Astrocyte (in vitro differentiated cells and primary cell): Measurements from ENCODE around the gene ITGAX. TPM values are rescaled to one million over a fixed set of nuclear protein-coding genes. Genes with fewer than 3 reads are reported as not detected.

Source experiments
- DNase-seq: peaks from one replicate; pipeline ENCODE4 v3.0.0-alpha.2; 2010; ENCODE audit warnings: low read depth
- FAIRE-seq: peaks from 2 replicates; lab custom pipeline; 2011; peaks lifted over from hg19 to GRCh38; lab: Jason Lieb, UNC
- H2AFZ ChIP-seq: 2 replicates; pipeline ENCODE4 v1.6.0; 2012; ENCODE audit warnings: low read depth, low read length, inconsistent platforms
- H3K27ac ChIP-seq: 2 replicates; pipeline ENCODE4 v1.5.1; 2011; ENCODE audit warnings: low read depth, low read length, inconsistent platforms
- H3K27me3 ChIP-seq: 2 replicates; pipeline ENCODE4 v1.6.0; 2011; ENCODE audit warnings: low read length, inconsistent platforms; ENCODE audit not compliant: insufficient read depth
- H3K36me3 ChIP-seq: 2 replicates; pipeline ENCODE4 v1.5.1; 2011; ENCODE audit warnings: low read length, inconsistent platforms; ENCODE audit not compliant: insufficient read depth
- H3K4me1 ChIP-seq: 2 replicates; pipeline ENCODE4 v1.5.1; 2011; ENCODE audit warnings: low read length, inconsistent platforms; ENCODE audit not compliant: insufficient read depth
- H3K4me2 ChIP-seq: 2 replicates; pipeline ENCODE4 v1.6.0; 2012; ENCODE audit warnings: low read length, inconsistent platforms
- H3K4me3 ChIP-seq: 2 replicates; pipeline ENCODE4 v1.5.1; 2011; ENCODE audit warnings: low read depth, mild to moderate bottlenecking, low read length, inconsistent platforms; ENCODE audit not compliant: insufficient read depth
- H3K79me2 ChIP-seq: 2 replicates; pipeline ENCODE4 v1.6.0; 2012; ENCODE audit warnings: mild to moderate bottlenecking, low read length, inconsistent platforms; ENCODE audit not compliant: insufficient read depth
- H3K9ac ChIP-seq: 2 replicates; pipeline ENCODE4 v1.6.0; 2012; ENCODE audit warnings: mild to moderate bottlenecking, low read length, inconsistent platforms
- H3K9me3 ChIP-seq: 2 replicates; pipeline ENCODE4 v1.5.1; 2012; ENCODE audit warnings: low read depth, mild to moderate bottlenecking, low read length, inconsistent platforms; ENCODE audit not compliant: insufficient read depth
- H4K20me1 ChIP-seq: 2 replicates; pipeline ENCODE4 v1.6.0; 2012; ENCODE audit warnings: low read length, inconsistent platforms; ENCODE audit not compliant: insufficient read depth
- H3K27ac Mint-ChIP-seq: one replicate; pipeline ENCODE4 v1.8.0; 2021; ENCODE audit warnings: mild to moderate bottlenecking, mixed read lengths; ENCODE audit not compliant: unreplicated experiment
- H3K27me3 Mint-ChIP-seq: one replicate; pipeline ENCODE4 v1.8.0; 2021; ENCODE audit warnings: low read depth, mixed read lengths; ENCODE audit not compliant: unreplicated experiment
- H3K36me3 Mint-ChIP-seq: one replicate; pipeline ENCODE4 v1.8.0; 2021; ENCODE audit warnings: low read depth, mixed read lengths; ENCODE audit not compliant: unreplicated experiment
- H3K4me1 Mint-ChIP-seq: one replicate; pipeline ENCODE4 v1.8.0; 2021; ENCODE audit warnings: low read depth, mixed read lengths; ENCODE audit not compliant: unreplicated experiment
- H3K4me3 Mint-ChIP-seq: one replicate; pipeline ENCODE4 v1.8.0; 2021; ENCODE audit warnings: mild to moderate bottlenecking, moderate library complexity, mixed read lengths; ENCODE audit not compliant: unreplicated experiment
- H3K9me3 Mint-ChIP-seq: one replicate; pipeline ENCODE4 v1.8.0; 2021; ENCODE audit warnings: mild to moderate bottlenecking, mixed read lengths; ENCODE audit not compliant: unreplicated experiment
- CTCF ChIP-seq: IDR thresholded peaks from 2 replicates; pipeline ENCODE4 v1.5.1; 2011; ENCODE audit warnings: low read depth, mild to moderate bottlenecking, inconsistent platforms, low read length, moderate library complexity; ENCODE audit not compliant: insufficient read depth
- EZH2 ChIP-seq: IDR thresholded peaks from 2 replicates; pipeline ENCODE4 v1.6.1; 2012; ENCODE audit warnings: mild to moderate bottlenecking, low read length, inconsistent platforms; ENCODE audit not compliant: insufficient read depth
- total RNA-seq: library from RNA; stranded (reverse); gene quantifications from 2 replicates; pipeline ENCODE4 v1.2.1, GENCODE V29; 2021

Gene ITGAX
- total RNA-seq, 1 donor from 2014 or later, result 0.27 TPM

GRCh38 chr16:31327646-31328225 is 27.2 kb upstream of the ITGAX start:
- no peak for FAIRE-seq
- H3K36me3 Mint-ChIP-seq, result no peaks in the 10 kb centered on the region
- no peak overlapping the region for H3K27ac Mint-ChIP-seq
- H4K20me1 ChIP-seq, result no peaks in the 10 kb centered on the region
- H3K4me3 Mint-ChIP-seq, result no peak overlapping the region
- no peak overlapping the region for H3K27ac ChIP-seq
- H3K9me3 Mint-ChIP-seq, result peaks cover 4% of the 10 kb centered on the region
- no peak for TF ChIP-seq EZH2
- H3K36me3 ChIP-seq, result no peaks in the 10 kb centered on the region
- no peaks in the 10 kb centered on the region for H3K4me1 Mint-ChIP-seq
- no peaks in the 10 kb centered on the region for H3K79me2 ChIP-seq
- no peak for DNase-seq
- H3K4me2 ChIP-seq, result no peak overlapping the region
- H3K4me3 ChIP-seq, result no peak overlapping the region
- peaks cover 44% of the 10 kb centered on the region for H3K27me3 Mint-ChIP-seq
- peaks cover 3% of the 10 kb centered on the region for H3K9me3 ChIP-seq
- no peak overlapping the region for H3K9ac ChIP-seq
- H3K27me3 ChIP-seq, result peaks cover 11% of the 10 kb centered on the region
- H3K4me1 ChIP-seq, result no peaks in the 10 kb centered on the region
- H2AFZ ChIP-seq, result no peak overlapping the region

- H3K27me3 Mint-ChIP-seq, result peaks cover 44% of the 10 kb centered on the region
- FAIRE-seq, result no peak
These were observed 26.5 kb upstream of the ITGAX start for GRCh38 chr16:31328322-31329052.

More at GRCh38 chr16:31328322-31329052, 26.5 kb upstream of the ITGAX start:
- Histone ChIP-seq H3K27ac (no peak overlapping the region), H3K4me1 (no peaks in the 10 kb centered on the region), H3K9me3 (peaks cover 3% of the 10 kb centered on the region), H3K27me3 (peaks cover 11% of the 10 kb centered on the region), H2AFZ (no peak overlapping the region), H3K9ac (no peak overlapping the region), H4K20me1 (no peaks in the 10 kb centered on the region), H3K4me2 (no peak overlapping the region), H3K79me2 (no peaks in the 10 kb centered on the region), H3K4me3 (no peak overlapping the region), H3K36me3 (no peaks in the 10 kb centered on the region)
- Mint-ChIP-seq H3K9me3 (peaks cover 2% of the 10 kb centered on the region), H3K36me3 (no peaks in the 10 kb centered on the region), H3K4me1 (no peaks in the 10 kb centered on the region), H3K4me3 (no peak overlapping the region), H3K27ac (no peak overlapping the region)
- no peak for DNase-seq
- TF ChIP-seq CTCF, result no peak
- no peak for TF ChIP-seq EZH2
